Common myeloid progenitor, CD34-positive (primary cell): ENCODE data around the gene ZNF423.

Experiments used
- CTCF ChIA-PET: fragments of 350-600 bp; sonication (Branson Sonifier 250); formaldehyde crosslinking; loops from one replicate; lab custom pipeline; 2021; ENCODE audit warnings: antibody characterized with exemption; lab: Charles Lee
- POLR2A ChIA-PET: fragments of 350-600 bp; sonication (Branson Sonifier 250); formaldehyde crosslinking; loops from one replicate; lab custom pipeline; 2021; ENCODE audit warnings: antibody characterized with exemption; lab: Charles Lee
- DNase-seq, 3 donors: peaks; one replicate each; pipeline versions ENCODE4 v3.0.0 to v3.0.0-alpha.2; 2013
- H3K27ac ChIP-seq, 2 experiments: 1 replicate in 1 of 2; 2 replicates in 1 of 2; pipeline ENCODE4 v1.7.0; 2013; ENCODE audit warnings: inconsistent platforms in 2 of 2, low read length in 2 of 2, mild to moderate bottlenecking in 2 of 2, low read depth in 1 of 2, moderate library complexity in 1 of 2; ENCODE audit not compliant: severe bottlenecking in 2 of 2, insufficient read depth in 1 of 2, poor library complexity in 1 of 2
- H3K27me3 ChIP-seq, 5 experiments: replicated peaks in 2 of 5; 1 replicate in 3 of 5; 2 replicates in 2 of 5; pipeline versions ENCODE4 v1.6.1 to v1.7.0; 2013; ENCODE audit warnings: low read length in 4 of 5, mild to moderate bottlenecking in 2 of 5, moderate library complexity in 2 of 5, inconsistent platforms in 1 of 5; ENCODE audit not compliant: insufficient read depth in 5 of 5, control insufficient read depth in 4 of 5
- H3K36me3 ChIP-seq, 4 experiments: 1 replicate in 2 of 4; 2 replicates in 2 of 4; pipeline versions ENCODE4 v1.6.1 to v1.7.0; 2013; ENCODE audit warnings: low read length in 3 of 4, control low read depth in 1 of 4, mild to moderate bottlenecking in 1 of 4; ENCODE audit not compliant: control insufficient read depth in 4 of 4, insufficient read depth in 4 of 4
- H3K4me1 ChIP-seq, 4 experiments: 1 replicate in 3 of 4; 2 replicates in 1 of 4; pipeline versions ENCODE4 v1.6.1 to v1.7.1; 2013; ENCODE audit warnings: low read length in 3 of 4, mild to moderate bottlenecking in 3 of 4, control low read depth in 1 of 4, inconsistent platforms in 1 of 4, moderate library complexity in 1 of 4; ENCODE audit not compliant: control insufficient read depth in 4 of 4, insufficient read depth in 4 of 4; ENCODE audit errors: control extremely low read depth in 1 of 4
- H3K4me3 ChIP-seq, 7 experiments: 1 replicate in 4 of 7; 2 replicates in 3 of 7; pipeline versions ENCODE4 v1.5.1 to v1.7.0; 2013; ENCODE audit warnings: mild to moderate bottlenecking in 7 of 7, low read length in 6 of 7, moderate library complexity in 6 of 7, inconsistent platforms in 2 of 7, low read depth in 2 of 7, control low read depth in 1 of 7; ENCODE audit not compliant: insufficient read depth in 4 of 7, control insufficient read depth in 1 of 7; ENCODE audit errors: extremely low read depth in 1 of 7
- H3K9me3 ChIP-seq, 5 experiments: 1 replicate in 4 of 5; 2 replicates in 1 of 5; pipeline versions ENCODE4 v1.6.1 to v1.7.1; 2013; ENCODE audit warnings: low read length in 4 of 5, mild to moderate bottlenecking in 2 of 5, inconsistent platforms in 1 of 5, low read depth in 1 of 5, moderate library complexity in 1 of 5; ENCODE audit not compliant: control insufficient read depth in 4 of 5, insufficient read depth in 2 of 5; ENCODE audit errors: control extremely low read depth in 1 of 5
- WGBS: methylation state at CpG from one replicate; pipeline ENCODE4 v1.1.5; 2013; ENCODE audit not compliant: insufficient coverage; 5-methylcytosine and 5-hydroxymethylcytosine counted together

The ZNF423 gene

DNA sequence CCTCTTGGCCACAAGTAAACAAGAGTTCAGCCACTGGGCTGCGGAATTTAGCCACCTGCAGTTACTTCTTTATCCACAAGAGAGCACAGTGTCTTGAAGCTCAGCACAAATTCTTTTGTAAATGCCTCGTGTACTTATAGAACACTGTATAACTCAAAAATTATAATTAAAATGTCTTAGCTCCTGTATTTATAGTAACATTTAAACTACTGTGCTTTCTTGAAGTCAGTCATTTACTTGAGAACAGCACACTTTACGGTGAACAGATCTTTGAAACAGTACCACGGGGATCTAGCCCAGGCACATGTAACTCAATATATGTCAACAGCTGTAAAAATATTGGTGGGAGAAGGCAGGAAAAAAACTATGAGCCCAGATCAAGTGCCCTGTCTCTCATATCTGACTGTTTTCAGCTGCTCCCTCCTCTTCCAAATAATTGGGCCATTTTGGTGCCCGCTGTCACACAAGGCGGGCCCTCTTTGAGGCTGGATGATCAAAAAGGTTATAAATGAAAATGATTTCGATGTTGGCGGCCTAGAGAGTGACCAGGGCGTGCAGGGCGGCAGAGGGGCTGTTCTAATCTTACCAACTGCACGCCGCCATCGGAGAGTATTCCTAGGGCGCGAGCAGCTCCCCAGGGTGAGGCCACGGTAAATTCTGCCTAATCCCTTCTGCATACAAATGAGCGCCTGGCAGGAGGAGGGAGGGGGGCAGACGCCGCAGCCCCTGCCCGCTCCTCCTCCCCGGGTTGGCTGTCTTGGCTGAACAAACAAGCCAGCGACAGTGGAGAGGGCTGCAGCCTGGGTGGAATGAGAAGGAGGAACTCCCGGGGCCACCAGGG, 299.1 kb downstream of the ZNF423 start:
- no peak overlapping the region for H3K27ac ChIP-seq

DNA sequence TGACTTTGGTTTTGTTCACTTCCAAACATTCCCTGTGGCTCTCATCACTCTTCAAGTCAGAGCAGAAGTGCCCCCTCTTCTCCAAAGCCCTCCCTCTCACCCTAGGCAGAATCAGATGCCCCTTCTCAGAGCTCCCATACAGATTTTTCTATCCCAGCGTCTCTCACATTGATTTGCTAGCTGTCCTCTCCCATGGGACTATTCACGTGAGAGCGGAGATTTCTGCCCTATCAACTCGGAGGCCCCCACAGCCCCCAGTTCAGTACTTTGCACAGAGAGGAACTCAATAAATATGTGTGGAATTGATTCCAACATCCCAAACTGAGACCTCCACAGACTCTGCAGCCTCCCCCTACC, 299.7 kb downstream of the ZNF423 start:
- no peaks in the 10 kb centered on the region for H3K9me3 ChIP-seq
- H3K4me3 ChIP-seq: no peak overlapping the region
- no peaks in the 10 kb centered on the region for H3K27me3 ChIP-seq
- no peak overlapping the region for H3K27ac ChIP-seq
- CTCF ChIA-PET: interaction anchor here (0.6 to 3.7 kb wide), 25 partner anchors 9 to 320 kb away, joined by 3 to 15 read pairs (median 5); no protein-coding TSS in a partner anchor
- POLR2A ChIA-PET: interaction anchor here (1.0 kb wide), 1 partner anchor 45 kb away, joined by 4 read pairs; no protein-coding TSS in a partner anchor
- no peak for DNase-seq
- 100% methylated on average over 1 of the region's 4 CpGs for WGBS
- H3K36me3 ChIP-seq: no peaks in the 10 kb centered on the region
- H3K4me1 ChIP-seq: peaks cover 0 to 10% (median 8%) of the 10 kb centered on the region in 4 experiments

More for the DNA sequence above, 299.1 kb downstream of the ZNF423 start:
- DNase-seq: peak; percentile 42 to 65 (median 65)
- CTCF ChIA-PET: interaction anchor here (0.6 to 3.7 kb wide), 24 partner anchors 8 to 301 kb away, joined by 3 to 15 read pairs (median 4); no protein-coding TSS in a partner anchor
- POLR2A ChIA-PET: interaction anchor here (1.0 kb wide), 1 partner anchor 45 kb away, joined by 4 read pairs; no protein-coding TSS in a partner anchor
- no peak overlapping the region for H3K4me3 ChIP-seq
- WGBS: 94% methylated on average over 15 of the region's 23 CpGs
- peaks cover 0 to 10% (median 6%) of the 10 kb centered on the region in 4 experiments for H3K4me1 ChIP-seq
- no peaks in the 10 kb centered on the region for H3K9me3 ChIP-seq
- no peaks in the 10 kb centered on the region for H3K36me3 ChIP-seq
- no peaks in the 10 kb centered on the region for H3K27me3 ChIP-seq

DNA sequence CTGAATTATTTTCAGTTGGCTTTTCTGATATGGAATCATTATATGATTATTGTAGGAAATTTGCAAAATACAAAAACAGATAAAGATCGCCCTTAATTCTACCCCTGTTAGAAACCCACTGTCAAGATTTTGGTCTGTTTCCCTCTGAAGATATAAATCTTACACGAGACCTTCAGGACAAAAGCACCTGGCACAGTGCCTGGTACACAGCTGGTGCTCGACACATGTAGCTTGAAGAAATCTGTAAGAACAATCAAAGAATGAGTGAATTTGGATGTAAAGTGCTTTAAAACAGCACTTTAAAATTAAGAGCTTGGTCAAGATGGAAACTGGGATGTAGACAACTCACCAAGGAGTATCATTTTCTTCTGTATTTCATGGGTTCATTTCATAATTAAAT, 301.2 kb downstream of the ZNF423 start:
- Histone ChIP-seq H3K4me3 (no peak overlapping the region), H3K36me3 (no peaks in the 10 kb centered on the region), H3K9me3 (no peaks in the 10 kb centered on the region), H3K27me3 (no peaks in the 10 kb centered on the region), H3K4me1 (peaks cover 0 to 19% (median 17%) of the 10 kb centered on the region in 4 experiments), H3K27ac (no peak overlapping the region)
- 33% methylated on average over 2 of the region's 3 CpGs for WGBS
- CTCF ChIA-PET: interaction anchor here (0.6 to 3.7 kb wide), 10 partner anchors 9 to 303 kb away, joined by 3 to 15 read pairs (median 4); no protein-coding TSS in a partner anchor
- DNase-seq: no peak
- POLR2A ChIA-PET: no interaction called here

DNA sequence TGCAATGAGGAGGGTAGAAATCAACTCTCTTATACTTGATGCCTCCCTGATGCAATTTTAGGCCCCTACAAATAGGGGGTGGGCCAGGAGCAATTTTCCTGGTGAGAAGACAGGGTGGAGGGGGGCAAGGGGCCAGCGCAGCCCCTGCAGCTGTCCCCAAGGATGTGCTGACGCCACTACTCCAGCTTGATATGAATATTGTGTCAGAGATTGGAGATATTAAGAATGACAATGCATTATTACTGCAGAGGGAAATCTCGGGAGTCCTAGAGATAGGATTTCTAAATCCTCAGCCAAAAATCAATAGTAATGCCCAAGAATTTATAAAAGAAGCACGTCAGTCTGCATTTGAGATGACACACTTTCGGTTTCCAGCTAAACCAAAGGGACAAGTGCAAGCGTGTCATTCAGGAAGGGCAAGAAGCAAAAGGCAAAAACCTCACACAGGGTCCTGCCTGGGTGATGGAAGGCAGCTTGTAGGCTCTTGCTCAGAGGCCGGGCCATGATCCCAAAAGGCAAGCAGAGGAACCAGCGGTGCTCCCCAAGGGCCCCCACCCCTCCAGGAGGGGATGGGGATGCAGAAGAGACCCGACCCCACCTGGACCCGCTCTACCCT, 303.5 kb downstream of the ZNF423 start:
- Histone ChIP-seq H3K36me3 (no peaks in the 10 kb centered on the region), H3K4me3 (no peak overlapping the region), H3K27me3 (no peaks in the 10 kb centered on the region), H3K27ac (no peak overlapping the region), H3K9me3 (no peaks in the 10 kb centered on the region), H3K4me1 (peaks cover 0 to 17% (median 13%) of the 10 kb centered on the region in 4 experiments)
- WGBS: 88% methylated on average over 9 of the region's 10 CpGs
- CTCF ChIA-PET: interaction anchor here (1.0 to 3.3 kb wide), 2 partner anchors 12 to 15 kb away, joined by 3 to 8 read pairs; no protein-coding TSS in a partner anchor
- peak in 1 of 3 donors; percentile 8 for DNase-seq
- POLR2A ChIA-PET: interaction anchor here (0.6 kb wide), 1 partner anchor 423 kb away, joined by 3 read pairs; no protein-coding TSS in a partner anchor

DNA sequence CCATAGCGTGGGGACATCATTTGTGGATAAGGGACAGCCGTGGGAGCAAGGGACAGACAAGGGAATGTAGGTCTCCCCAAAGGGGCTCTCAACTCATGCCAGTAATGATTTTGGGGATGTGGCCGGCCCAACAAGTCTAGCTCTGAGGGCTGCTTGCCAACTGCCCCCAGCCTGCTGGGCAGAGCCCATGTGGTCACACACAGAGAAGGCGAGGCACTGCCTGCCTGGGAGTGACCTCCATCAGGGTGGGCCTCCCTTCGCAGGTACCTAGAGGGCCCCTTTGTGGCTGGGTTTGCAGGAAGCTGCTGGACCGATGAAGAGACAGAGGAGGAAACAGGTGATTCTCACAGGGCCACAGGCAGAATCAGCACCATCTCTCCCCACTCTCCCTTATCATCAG, 305.2 kb downstream of the ZNF423 start:
- CTCF ChIA-PET: interaction anchor here (0.9 to 3.3 kb wide), 6 partner anchors 11 to 118 kb away, joined by 3 to 8 read pairs (median 4); no protein-coding TSS in a partner anchor
- H3K27me3 ChIP-seq: no peaks in the 10 kb centered on the region
- H3K9me3 ChIP-seq: no peaks in the 10 kb centered on the region
- peaks cover 0 to 12% (median 10%) of the 10 kb centered on the region in 4 experiments for H3K4me1 ChIP-seq
- POLR2A ChIA-PET: no interaction called here
- no peak overlapping the region for H3K4me3 ChIP-seq
- no peak for DNase-seq
- 74% methylated on average over 5 of the region's 6 CpGs for WGBS
- H3K36me3 ChIP-seq: no peaks in the 10 kb centered on the region
- no peak overlapping the region for H3K27ac ChIP-seq

DNA sequence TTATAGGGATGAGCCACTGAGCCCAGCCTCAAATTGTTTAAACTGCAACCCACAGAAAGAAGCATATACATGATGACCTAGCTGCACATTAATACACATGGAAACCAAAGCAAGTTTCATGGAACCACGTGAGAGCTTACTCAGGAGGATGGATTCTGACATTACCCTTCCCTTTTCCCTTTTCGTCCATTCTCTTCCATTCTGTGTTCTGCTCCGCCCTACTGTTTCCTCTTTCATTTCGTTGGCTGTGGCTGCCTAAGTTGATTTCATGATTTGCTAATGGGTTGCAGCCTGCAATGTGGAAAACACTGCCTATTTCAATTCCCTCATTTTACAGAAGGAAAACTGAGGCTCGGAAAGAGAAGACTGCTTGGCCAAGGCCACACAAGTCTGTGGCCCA, 305.8 kb downstream of the ZNF423 start:
- H3K4me1 ChIP-seq: peaks cover 0 to 13% (median 11%) of the 10 kb centered on the region in 4 experiments
- no peaks in the 10 kb centered on the region for H3K9me3 ChIP-seq
- CTCF ChIA-PET: interaction anchor here (0.9 to 3.3 kb wide), 6 partner anchors 10 to 307 kb away, joined by 3 to 8 read pairs (median 4); no protein-coding TSS in a partner anchor
- POLR2A ChIA-PET: no interaction called here
- DNase-seq: no peak
- H3K4me3 ChIP-seq: no peak overlapping the region
- H3K36me3 ChIP-seq: no peaks in the 10 kb centered on the region
- no peaks in the 10 kb centered on the region for H3K27me3 ChIP-seq
- no peak overlapping the region for H3K27ac ChIP-seq
- 93% methylated on average over 3 of the region's 5 CpGs for WGBS
